PC-9 (cell line): Measurements from ENCODE around the gene CYBB. TPM values are rescaled to one million over a fixed set of nuclear protein-coding genes. Genes with fewer than 3 reads are reported as not detected.

ENCODE experiments used
- BruUV-seq: library from RNA; stranded (reverse); fragments of 400-500 nt; replicated peaks from 2 replicates; lab custom pipeline; 2021; lab: Mats Ljungman, UMichigan
- CTCF ChIA-PET: fragments of 300-600 bp; sonication (Branson Sonifier 250); formaldehyde crosslinking; loops from one replicate; lab custom pipeline; 2022; ENCODE audit warnings: antibody characterized with exemption; lab: Charles Lee
- POLR2A ChIA-PET: fragments of 300-600 bp; sonication (Branson Sonifier 250); formaldehyde crosslinking; loops from one replicate; lab custom pipeline; 2022; ENCODE audit warnings: antibody characterized with exemption; ENCODE audit not compliant: unreplicated experiment; lab: Charles Lee
- DNase-seq, 2 experiments: peaks; one replicate each; pipeline versions ENCODE4 v3.0.0 to v3.0.0-alpha.2; 2015 to 2022; ENCODE audit warnings: mixed read lengths in 1 of 2
- H2AFZ ChIP-seq: fragments of 200-600 bp; sonication (generic); 2 replicates; pipeline ENCODE4 v1.8.1; 2017; ENCODE audit warnings: antibody characterized with exemption
- H3F3A ChIP-seq: fragments of 200-600 bp; sonication (generic); 2 replicates; pipeline ENCODE4 v1.8.1; 2017; ENCODE audit warnings: antibody characterized with exemption, mild to moderate bottlenecking, low read depth; ENCODE audit not compliant: insufficient read depth
- H3K27ac ChIP-seq: fragments of 200-600 bp; sonication (generic); 2 replicates; pipeline ENCODE4 v1.6.1; 2016; ENCODE audit warnings: mixed run types
- H3K27me3 ChIP-seq: fragments of 200-600 bp; sonication (generic); 2 replicates; pipeline ENCODE4 v1.6.1; 2016; ENCODE audit warnings: low read depth, mixed run types; ENCODE audit not compliant: insufficient read depth
- H3K36me3 ChIP-seq: fragments of 200-600 bp; sonication (generic); 2 replicates; pipeline ENCODE4 v1.6.1; 2016; ENCODE audit warnings: low read depth, mixed run types
- H3K4me1 ChIP-seq: fragments of 200-600 bp; sonication (generic); replicated peaks from 2 replicates; pipeline ENCODE4 v1.6.1; 2016; ENCODE audit warnings: mixed run types; ENCODE audit not compliant: insufficient read depth
- H3K4me2 ChIP-seq: fragments of 200-600 bp; sonication (generic); 2 replicates; pipeline ENCODE4 v1.6.1; 2017; ENCODE audit warnings: mixed run types
- H3K4me3 ChIP-seq: fragments of 200-600 bp; sonication (generic); 2 replicates; pipeline ENCODE4 v1.6.1; 2016; ENCODE audit warnings: mixed run types
- H3K79me2 ChIP-seq: fragments of 200-600 bp; sonication (generic); 2 replicates; pipeline ENCODE4 v1.6.1; 2017; ENCODE audit warnings: low read depth, mixed run types
- H3K9me2 ChIP-seq: fragments of 200-600 bp; sonication (generic); 2 replicates; pipeline ENCODE4 v1.8.1; 2017; ENCODE audit warnings: mild to moderate bottlenecking; ENCODE audit not compliant: insufficient read depth
- H3K9me3 ChIP-seq: fragments of 200-600 bp; sonication (generic); 2 replicates; pipeline ENCODE4 v1.8.1; 2016; ENCODE audit warnings: low read depth; ENCODE audit not compliant: insufficient read depth
- H4K20me1 ChIP-seq: fragments of 200-600 bp; sonication (generic); 2 replicates; pipeline ENCODE4 v1.8.1; 2017; ENCODE audit not compliant: insufficient read depth
- EZH2 ChIP-seq: fragments of 200-600 bp; sonication (generic); IDR thresholded peaks from 2 replicates; pipeline ENCODE4 v1.8.0; 2017; ENCODE audit warnings: antibody characterized with exemption, low read depth
- intact Hi-C: fragments of 100-400 bp; cut with micrococcal nuclease; formaldehyde crosslinking; loops from one replicate; pipeline ENCODE4 v1.10.0; 2022; ENCODE audit not compliant: unreplicated experiment
- total RNA-seq: library from RNA; stranded (reverse); gene quantifications from 2 replicates; pipeline ENCODE4 v1.2.3, GENCODE V29; 2021
- TF ChIP-seq, protein P1 (sequence below): fragments of 200-600 bp; sonication (generic); conservative IDR thresholded peaks from 2 replicates; pipeline ENCODE4 v1.6.1; 2017; ENCODE audit warnings: mixed run types, antibody characterized with exemption, mild to moderate bottlenecking, moderate library complexity

CYBB gene
- total RNA-seq, 1 experiment from 2014 or later, result 0.31 TPM

DNA sequence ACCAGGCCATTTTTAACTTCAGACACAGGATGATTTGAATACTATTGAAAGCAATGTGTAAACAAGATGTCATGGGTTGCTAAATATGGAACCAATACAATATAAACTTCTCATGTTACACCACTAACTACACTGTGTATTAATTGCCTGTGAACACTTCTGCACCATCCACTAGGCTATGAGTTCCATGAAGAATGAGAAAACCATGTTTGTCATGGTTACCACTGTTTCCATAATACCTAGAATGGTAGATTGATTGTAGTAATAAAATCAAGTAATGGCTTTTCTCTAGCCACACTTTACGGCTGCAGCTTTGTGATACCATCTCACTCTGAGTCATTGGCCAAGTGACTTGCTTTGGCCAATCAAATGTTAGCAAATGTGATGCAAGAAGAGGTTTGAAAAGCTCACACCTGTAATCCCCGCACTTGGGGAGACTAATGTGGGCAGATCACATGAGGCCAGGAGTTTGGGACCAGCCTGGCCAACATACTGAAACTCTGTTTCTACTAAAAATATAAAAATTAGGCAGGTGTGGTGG, 19.9 kb upstream of the CYBB start:
- TF ChIP-seq EZH2, result no peak
- TF ChIP-seq, protein P1, sequence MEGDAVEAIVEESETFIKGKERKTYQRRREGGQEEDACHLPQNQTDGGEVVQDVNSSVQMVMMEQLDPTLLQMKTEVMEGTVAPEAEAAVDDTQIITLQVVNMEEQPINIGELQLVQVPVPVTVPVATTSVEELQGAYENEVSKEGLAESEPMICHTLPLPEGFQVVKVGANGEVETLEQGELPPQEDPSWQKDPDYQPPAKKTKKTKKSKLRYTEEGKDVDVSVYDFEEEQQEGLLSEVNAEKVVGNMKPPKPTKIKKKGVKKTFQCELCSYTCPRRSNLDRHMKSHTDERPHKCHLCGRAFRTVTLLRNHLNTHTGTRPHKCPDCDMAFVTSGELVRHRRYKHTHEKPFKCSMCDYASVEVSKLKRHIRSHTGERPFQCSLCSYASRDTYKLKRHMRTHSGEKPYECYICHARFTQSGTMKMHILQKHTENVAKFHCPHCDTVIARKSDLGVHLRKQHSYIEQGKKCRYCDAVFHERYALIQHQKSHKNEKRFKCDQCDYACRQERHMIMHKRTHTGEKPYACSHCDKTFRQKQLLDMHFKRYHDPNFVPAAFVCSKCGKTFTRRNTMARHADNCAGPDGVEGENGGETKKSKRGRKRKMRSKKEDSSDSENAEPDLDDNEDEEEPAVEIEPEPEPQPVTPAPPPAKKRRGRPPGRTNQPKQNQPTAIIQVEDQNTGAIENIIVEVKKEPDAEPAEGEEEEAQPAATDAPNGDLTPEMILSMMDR, result no peak
- BruUV-seq, result no TSS peak

DNA sequence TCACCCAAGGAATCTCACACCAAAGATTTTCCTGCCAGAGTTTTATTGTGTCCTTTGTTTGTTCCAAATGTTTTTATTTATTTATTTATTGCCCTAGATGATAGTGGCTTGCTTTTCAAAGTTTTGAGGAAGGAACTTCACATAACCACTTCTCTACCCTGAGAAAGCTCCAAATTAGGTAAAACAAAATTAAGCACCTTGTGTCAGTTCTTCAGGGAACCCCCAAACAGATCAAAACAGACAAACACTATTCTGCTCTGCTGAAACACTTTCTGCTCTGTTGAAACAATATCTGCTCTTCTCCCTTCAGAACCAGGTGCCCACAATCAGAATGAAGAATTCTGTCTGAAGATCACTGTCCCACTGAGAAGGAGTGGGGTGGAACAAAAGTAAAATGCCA, 16.5 kb upstream of the CYBB start:
- Histone ChIP-seq H3K9me2 (no peaks in the 10 kb centered on the region), H3K4me3 (no peak overlapping the region), H3K27ac (no peak overlapping the region), H3K36me3 (no peaks in the 10 kb centered on the region), H3K4me1 (no peaks in the 10 kb centered on the region), H3K4me2 (no peak overlapping the region), H3K79me2 (no peaks in the 10 kb centered on the region), H4K20me1 (no peaks in the 10 kb centered on the region), H2AFZ (no peak overlapping the region), H3K27me3 (no peaks in the 10 kb centered on the region), H3F3A (no peaks in the 10 kb centered on the region), H3K9me3 (no peaks in the 10 kb centered on the region)
- no TSS peak for BruUV-seq
- ChIA-PET POLR2A (no interaction called here), CTCF (no interaction called here)
- TF ChIP-seq, protein P1, result no peak
- no peak for TF ChIP-seq EZH2
- no peak for DNase-seq
- intact Hi-C loops, result no loop called here

More for the DNA sequence above, 19.9 kb upstream of the CYBB start:
- DNase-seq, result no peak
- H3F3A ChIP-seq, result no peaks in the 10 kb centered on the region
- intact Hi-C loops, result no loop called here
- H3K36me3 ChIP-seq, result no peaks in the 10 kb centered on the region
- H3K79me2 ChIP-seq, result no peaks in the 10 kb centered on the region
- H3K4me2 ChIP-seq, result no peak overlapping the region
- no peaks in the 10 kb centered on the region for H3K9me3 ChIP-seq
- H2AFZ ChIP-seq, result no peak overlapping the region
- H4K20me1 ChIP-seq, result no peaks in the 10 kb centered on the region
- no peaks in the 10 kb centered on the region for H3K4me1 ChIP-seq
- no peaks in the 10 kb centered on the region for H3K27me3 ChIP-seq
- H3K27ac ChIP-seq, result no peak overlapping the region
- POLR2A ChIA-PET, result no interaction called here
- no peaks in the 10 kb centered on the region for H3K9me2 ChIP-seq
- no peak overlapping the region for H3K4me3 ChIP-seq
- CTCF ChIA-PET, result no interaction called here

DNA sequence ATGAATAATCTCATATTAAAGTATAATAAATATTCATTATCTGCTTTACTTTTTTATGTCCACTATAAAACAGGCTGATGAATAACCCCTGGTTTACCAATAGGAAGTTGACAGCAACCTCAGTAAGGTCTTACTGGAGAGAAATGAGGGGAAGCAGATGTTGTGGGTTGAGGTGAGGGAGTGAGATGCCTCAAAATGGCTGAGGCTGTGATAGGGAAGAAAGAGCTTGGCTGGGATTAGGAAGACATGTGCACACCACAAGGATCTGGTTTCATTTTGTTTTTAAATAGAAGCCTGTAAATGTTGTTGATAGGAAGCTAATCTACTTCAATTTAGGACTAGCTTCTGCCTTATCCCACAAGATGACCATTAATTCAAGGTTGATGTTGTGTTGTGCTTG, 14.4 kb upstream of the CYBB start:
- Histone ChIP-seq H3K9me3 (no peaks in the 10 kb centered on the region), H3K9me2 (no peaks in the 10 kb centered on the region), H3K4me2 (no peak overlapping the region), H3K27me3 (no peaks in the 10 kb centered on the region), H4K20me1 (no peaks in the 10 kb centered on the region), H3K79me2 (no peaks in the 10 kb centered on the region), H3K4me3 (no peak overlapping the region), H2AFZ (no peak overlapping the region), H3K27ac (no peak overlapping the region), H3F3A (no peaks in the 10 kb centered on the region), H3K36me3 (no peaks in the 10 kb centered on the region), H3K4me1 (no peaks in the 10 kb centered on the region)
- CTCF ChIA-PET, result no interaction called here
- TF ChIP-seq, protein P1, result no peak
- no peak for TF ChIP-seq EZH2
- intact Hi-C loops, result no loop called here
- BruUV-seq, result no TSS peak
- POLR2A ChIA-PET, result no interaction called here
- no peak for DNase-seq
